NCI-H187 (cell line): ENCODE results near the gene AFDN.
"Not testable (repeated sequence)": the region's sequence is repeated elsewhere in the genome, so short reads cannot be mapped to it uniquely, and the experiment has no call there.

Experiments used
- DNase-seq, 2 experiments: peaks; one replicate each; lab custom pipeline; 2025; lab: John Stamatoyannopoulos, UW

Gene AFDN

DNA sequence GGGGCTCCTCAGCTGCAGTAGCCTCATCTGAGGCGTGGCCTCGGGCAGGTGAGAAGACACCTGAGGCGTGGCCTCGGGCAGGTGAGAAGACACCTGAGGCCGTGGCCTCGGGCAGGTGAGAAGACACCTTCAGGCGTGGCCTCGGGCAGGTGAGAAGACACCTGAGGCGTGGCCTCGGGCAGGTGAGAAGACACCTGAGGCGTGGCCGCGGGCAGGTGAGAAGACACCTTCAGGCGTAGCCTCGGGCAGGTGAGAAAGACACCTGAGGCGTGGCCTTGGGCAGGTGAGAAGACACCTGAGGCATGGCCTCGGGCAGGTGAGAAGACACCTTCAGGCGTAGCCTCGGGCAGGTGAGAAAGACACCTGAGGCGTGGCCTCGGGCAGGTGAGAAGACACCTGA is 174.8 kb downstream of the AFDN start:
- DNase-seq = not testable (repeated sequence)

DNA sequence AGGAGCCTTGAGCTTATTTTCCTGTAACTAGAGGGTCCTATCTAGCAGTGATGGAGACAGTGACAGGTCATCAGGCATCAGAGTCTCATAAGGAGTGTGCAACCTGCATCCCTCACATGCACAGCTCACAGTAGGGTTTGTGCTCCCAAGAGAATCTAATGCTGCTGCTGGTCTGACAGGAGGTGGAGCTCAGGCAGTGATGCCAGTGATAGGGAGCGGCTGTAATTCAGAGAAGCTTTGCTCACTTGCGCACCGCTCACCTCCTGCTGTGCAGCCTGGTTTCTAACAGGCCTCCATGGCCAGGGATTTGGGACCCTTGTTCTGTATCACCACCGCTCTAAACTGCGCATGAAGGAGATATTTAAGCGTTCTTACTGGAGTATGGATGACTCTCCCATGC is 176.1 kb downstream of the AFDN start:
- no peak for DNase-seq

DNA sequence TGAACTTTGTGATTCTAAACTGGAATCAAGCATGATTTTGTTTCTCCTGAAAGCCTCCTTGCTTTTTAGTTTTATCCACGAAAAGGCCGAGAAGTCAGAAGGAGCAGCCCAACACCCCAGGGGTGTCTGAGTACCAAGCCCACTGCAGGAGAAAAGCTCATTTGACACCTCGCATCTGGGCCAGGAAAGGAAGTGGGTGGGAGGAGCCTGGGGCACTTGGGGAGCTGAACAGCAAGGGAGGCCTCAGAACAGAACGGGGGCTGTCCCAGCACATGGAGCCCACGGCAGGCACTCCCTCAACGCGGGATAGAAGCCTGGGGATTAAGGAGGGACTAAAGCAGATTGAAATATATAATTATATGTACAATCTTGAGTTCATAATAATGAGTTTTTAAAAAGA is 177.3 kb downstream of the AFDN start:
- DNase-seq = no peak

DNA sequence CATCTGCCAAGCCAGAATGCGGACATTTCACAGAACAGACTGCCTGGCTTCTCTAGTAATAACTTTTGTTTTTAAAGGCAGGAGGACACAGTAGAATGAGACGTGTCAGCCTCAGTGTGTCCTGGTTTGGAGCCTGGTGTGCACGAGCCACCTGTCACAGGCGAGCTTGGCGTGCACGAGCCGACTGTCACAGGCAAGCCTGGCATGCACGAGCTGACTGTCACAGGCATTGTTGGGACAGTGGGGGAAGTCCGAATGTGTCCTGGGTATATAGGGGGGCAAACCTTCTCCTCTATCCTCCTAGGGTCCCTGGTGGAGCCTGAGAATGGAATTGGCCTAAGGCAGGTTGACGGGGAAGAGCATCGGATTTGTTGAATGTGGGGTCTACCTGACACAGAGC is 178.2 kb downstream of the AFDN start:
- DNase-seq = no peak

DNA sequence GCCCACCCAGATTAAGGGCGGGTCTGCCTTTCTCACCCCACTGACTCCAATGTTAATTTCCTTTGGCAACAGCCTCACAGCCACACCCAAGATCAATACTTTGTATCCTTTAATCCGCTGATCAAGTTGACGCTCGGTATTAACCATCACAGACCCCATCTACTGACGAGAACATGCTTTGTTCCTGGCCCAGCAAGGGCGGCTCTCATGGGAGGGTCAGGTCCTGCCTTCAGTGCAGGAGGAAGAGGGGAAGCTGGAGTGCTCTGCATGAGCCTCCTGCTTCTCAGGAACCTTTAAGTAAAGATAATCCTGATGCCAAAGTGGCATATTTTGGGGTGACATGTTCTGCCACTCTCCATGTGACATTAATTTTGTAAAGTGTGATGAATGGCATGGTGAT is 179.1 kb downstream of the AFDN start:
- DNase-seq = no peak

DNA sequence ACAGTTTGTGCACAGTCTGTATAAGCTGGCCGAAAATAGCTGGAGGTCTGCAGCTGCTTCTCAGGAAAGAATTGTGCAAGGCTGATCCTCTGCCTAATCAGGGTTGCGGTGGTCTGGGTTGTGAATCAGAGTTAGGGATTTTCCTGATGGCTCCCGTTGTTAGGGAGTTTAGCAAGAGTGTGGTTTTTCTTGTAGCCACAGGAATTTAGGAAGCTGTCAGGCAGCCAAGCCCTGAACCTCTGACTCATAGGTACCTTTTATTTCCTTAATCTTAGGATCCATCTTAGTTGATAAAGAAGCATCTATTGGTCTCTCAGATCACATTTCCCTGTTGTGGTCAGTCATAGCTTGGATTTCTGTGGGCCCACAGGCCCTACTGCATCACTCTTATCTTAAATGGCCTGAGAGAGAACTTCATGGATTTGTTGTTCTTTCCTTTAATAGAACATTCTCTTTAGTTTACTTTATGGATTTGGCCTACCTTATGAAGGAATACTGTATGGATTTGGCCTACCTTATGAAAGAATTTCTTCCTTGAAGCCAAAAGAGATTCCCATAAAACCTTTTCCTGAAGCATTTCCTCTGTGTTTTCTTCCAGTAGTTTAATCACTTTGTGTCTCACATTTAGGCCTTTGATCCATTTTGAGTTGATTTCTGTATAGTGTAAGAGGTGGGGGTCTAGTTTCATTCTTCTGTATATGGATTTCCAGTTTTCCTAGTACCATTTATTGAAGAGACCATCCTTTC is 181.1 kb downstream of the AFDN start:
- DNase-seq = no peak

DNA sequence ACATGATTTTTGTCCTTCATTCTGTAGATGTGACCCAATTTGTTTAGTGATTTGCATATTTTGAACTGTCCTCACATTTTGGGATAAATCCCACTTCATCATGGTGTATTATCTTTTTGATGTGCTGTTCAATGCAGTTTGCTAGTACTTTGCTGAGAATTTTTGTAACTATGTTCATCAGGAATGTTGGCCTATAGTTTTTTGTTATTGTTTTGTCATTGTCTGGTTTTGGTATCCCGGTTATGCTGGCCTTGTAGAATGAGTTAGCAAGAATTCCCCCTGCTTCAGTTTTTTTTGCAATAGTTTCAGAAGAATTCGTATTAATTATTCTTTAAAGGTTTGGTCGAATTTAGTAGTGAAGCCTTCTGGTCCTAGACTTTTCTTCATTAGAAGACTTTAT is 182.6 kb downstream of the AFDN start:
- no peak for DNase-seq

DNA sequence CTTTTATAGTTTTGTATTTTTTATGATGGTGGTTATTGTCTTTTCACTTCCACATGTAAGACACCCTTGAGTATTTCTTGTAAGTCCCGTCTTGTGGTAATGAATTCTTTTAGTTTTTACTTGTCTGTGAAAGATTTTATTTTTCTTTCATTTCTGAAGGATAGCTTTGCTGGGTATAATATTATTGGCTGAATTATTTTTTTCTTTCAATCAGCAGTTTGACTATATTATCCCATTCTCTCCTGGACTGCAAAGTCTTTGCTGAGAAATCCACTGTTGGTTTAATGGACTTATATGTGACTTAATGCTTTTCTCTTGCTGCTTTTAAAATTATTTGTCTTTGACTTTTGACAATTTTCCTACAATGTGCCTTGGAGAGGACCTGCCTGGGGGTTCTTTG is 184.6 kb downstream of the AFDN start:
- no peak for DNase-seq

DNA sequence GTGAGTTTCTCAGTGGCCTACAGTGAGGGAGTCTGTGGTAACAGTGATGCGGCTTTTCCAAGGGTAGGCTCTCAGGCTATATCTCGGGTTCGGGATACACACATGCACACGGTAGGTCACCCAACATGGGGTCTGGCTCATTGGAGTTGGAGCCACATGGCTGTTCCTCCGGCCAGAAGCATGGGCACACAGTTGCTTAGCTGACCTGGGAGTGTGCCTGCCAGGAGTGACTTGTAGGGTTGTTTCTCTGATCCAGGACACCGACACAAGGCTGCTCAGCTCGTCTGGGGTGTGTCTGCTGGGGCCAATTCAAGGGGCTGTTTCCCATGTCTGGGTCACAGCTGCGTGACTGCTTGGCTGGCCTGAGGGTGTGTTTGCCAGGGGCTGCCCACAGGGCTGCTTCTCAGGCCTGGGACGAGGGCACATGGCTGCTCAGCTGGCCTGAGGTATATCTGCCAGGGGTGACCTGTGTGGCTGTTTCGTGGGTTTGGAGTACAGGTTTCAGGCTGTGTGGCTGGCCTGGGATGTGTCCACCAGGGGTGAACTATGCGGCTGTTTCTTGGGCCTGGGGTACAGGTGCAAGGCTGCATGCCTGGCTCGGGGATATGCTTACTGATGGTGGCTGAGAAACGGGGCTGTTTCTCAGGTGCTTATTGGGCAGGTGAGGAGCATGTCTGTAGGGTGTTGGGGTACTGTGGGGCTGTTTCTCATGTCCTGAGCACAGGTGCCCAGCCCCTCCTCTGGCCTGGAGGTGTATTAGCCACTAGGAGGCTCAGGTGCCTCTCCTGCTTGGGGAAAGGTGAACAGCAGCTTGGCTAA is 185.9 kb downstream of the AFDN start:
- no peak for DNase-seq

DNA sequence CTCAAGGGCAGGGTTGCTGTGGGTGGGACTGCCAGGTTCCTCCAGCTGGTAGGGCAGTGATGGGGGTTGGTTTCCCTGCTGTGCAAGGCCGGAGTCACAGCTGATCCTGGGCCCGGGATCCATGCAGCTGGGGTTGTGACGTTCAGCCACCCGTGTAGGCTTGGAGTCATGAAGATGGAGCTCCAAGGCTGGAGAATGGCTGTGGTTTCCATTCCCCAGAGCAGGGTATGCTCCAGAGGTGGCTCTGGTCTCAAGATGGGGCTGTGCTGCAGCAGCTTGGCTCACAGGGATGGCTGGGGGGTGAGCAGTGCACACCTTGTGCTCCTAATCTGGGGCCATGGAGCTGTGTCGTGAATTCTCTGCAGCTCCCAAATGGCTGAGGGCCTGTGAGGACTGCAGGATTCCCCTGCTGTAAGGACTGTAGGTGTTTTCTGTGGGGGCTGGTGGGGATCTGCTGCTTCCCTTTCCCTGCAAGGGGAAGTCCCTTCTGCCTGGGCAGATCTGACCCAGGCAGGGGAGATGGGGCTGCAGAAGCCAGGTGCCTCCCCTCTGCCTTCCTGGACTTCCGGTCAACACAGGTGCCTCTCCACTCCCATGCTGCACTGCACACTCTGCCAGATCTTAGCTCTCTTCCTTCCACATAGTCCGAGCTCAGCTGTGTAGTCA is 186.7 kb downstream of the AFDN start:
- no peak for DNase-seq

DNA sequence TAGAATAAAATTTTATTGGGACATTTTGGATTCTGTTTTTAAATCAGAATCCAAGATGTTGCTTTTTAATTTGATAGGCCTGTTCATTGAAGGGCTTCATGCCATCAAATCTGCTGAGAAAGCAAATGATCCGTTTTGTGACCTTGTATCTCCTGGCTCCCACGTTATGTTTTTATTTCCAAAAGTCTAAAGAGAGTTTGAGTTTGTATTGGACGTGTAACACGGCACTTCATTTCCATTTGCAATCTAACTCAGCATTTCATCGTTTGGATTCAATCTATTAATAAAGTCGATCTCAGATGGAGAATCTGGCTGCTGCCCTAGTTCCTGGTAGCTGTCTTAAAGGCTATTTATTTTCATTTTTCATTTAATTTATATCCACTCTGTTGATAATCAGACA is 187.7 kb downstream of the AFDN start:
- no peak for DNase-seq

DNA sequence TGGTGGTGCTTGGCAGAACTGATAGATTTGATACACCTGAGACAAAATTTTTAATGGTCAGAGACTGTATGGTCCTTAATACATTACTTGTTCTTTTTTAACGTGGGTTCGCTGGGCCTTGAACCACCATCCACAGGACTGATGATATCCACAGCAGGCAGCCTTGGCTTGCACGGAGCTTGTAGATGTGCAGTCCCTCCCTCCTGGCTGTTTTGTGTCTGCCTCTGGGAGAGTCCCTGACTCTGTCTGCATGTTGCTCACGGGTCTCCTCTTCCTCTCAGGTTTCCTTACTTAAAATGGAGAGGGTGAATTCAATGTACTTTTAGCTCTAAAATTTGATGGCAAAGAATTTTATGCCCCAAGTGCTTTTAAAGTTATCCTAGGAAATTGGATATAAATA is 188.3 kb downstream of the AFDN start:
- DNase-seq = no peak

DNA sequence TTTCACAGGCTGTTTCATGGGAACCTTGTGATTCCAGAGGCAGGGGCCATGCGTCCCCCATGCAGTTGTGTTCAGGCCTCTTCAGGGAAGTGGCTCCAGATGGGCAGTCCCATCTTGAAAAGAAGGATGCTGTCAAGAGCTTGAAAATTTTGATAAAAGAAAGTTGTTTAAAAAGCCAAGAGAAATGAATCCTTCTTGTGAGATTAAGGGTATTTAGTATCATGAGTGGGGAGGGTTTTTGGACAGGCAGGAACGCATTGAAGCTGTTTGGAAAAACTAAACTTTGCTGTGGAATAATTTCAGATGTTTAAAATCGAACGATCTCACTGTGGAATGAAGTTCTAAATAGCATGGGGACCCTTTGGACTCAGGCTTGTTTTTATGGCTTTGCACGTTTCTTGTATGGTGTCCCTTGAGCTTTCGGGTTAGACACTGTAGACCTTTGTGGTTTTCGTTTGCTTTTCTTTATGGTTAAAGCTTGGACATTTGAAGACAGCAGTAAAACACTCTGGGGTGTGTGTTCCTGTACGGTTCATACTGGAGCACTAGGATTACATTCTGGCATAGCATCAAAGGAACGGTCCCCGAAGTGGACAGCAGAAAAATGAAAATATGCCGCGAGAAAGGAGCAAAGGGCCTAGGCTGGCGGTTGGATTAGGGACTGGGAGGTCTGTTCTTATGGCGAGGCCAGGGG is 188.9 kb downstream of the AFDN start:
- no peak for DNase-seq

DNA sequence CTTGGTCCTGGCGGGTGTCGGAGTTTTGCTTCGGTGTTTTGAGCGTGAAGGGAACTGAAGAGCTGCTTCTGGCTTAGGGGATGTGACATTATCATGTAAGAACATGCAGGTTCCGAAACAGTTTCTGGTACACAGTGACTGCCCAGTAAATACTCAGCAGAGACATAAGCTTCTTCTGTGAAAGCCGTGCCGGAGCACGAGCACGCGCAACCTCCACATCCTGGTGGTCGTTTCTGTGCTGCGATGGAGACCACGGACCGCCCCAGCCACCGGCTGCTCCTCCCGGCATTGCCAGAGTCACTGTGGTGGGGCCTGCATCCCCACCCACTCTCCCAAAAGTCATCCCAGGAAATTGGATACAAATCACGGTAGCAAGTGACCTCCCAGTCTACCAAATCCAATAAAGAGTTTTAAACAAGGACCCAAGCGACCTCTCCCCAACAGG is 189.5 kb downstream of the AFDN start:
- DNase-seq = no peak

DNA sequence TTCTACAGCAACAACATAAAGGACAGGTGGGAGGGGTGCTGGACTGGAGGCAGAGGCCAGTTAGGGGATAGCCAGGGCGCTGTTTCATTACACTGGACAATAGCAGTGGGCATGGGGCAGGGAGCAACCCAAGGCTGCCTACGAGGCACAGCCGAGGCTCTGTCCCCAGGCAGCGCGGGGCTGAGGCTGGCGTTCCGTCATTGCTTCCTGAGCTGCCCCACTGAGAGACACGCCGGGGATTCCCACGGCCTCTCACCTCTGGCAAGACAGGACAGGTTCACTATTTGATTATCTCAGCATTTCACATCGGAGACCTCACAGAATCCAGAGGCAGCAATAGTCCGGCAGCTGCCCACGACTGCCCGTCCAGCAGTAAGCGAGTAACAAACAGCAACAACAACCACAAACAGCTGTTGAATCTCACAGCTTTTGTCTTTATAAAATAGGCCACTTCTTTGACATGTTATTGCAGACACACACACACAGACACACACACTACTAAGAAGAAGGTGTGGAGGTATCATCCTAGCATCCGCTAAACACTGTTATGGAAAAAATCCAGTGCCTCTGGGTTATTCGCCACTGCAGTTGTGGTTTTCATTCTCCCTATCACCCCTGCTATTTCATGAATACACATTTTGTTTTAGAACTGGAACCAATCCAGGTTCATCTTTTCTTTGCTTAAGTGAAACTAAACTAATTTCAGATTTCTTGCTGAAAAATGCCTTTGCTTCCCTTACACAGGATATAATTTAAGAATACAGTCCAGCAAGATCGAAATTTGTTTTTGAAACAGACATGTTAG is 190.2 kb downstream of the AFDN start:
- DNase-seq = no peak

DNA sequence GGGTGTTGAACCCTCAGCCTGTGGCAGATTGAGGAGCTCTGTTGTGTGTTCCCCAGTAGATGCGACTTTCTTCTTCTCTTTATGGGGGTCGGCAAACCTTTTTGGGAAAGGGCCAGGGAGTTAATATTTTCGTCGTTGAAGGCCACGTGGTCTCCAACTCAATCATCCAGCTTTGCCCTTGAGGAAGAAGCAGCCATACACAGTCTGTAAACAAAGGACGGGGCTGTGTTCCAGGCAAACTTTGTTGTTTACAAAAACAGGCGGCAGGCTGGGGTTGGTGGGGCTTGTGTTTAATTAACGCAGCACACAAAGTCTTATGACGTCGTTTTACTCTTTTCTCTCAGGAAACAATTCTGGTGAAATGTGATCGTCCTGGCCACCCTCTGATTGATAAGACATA is 190.9 kb downstream of the AFDN start:
- no peak for DNase-seq

DNA sequence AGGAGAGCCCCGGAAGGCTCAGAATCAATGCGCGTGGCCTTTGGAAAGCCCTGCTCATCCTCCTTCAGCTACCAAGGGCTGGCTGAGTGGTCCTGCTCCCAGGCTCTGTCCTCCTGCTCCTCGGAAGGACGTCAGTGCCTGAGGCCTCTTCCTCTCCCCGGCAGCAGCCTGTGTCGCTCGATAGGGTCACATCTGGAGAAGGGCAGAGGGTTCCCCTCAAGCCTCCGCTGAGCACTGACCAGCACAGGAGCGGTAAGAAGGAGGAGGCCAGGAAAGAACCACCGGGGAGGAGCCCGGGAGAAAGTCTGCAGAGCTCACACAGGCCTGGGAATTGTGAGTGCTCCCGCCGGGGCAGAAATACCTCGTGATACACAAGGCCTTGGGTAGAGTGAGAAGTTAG is 192.0 kb downstream of the AFDN start:
- no peak for DNase-seq

DNA sequence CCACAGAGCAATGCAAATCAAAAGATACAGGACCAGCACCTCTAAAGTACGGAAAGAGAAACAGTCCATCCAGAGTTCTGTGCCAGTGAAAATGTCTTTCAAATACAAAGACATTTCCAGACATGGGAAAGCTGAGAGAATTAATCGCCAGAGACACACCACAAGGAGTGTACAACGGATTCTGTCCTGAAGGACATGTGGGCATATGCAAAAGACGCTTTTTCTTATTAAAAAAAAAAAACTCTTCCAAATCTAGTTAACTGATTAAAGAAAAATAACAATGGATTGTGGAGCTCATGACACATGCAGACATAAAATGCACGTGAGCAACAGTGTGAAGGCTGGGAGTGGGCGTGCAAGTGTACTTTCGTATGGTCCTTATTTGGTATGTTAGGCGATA is 193.5 kb downstream of the AFDN start:
- no peak for DNase-seq

DNA sequence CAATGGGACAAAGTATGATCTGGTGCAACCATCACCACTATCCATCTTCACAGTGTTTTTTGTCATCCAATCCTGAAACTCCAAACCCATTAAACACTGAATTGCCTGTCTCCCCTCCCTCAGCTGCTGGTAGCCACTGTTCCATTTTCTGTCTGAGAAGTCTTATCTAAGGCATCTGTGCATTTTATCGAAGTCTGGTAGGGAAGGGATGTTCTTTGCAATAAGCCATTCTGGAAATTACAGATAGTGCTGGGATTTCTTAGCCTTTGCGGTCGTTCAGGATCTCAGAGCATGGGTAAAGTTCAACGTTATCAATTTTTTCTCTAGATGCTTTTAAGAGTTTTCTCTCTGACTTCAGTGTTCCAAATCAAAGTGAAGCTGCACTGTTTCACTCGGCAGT is 194.9 kb downstream of the AFDN start:
- DNase-seq = no peak
